ELR (cell line): ENCODE measurements around the gene VWA5B1.

Experiments
- DNase-seq: peaks from one replicate; pipeline ENCODE4 v3.0.0-alpha.2; 2015; ENCODE audit warnings: low read depth

Gene VWA5B1

DNA sequence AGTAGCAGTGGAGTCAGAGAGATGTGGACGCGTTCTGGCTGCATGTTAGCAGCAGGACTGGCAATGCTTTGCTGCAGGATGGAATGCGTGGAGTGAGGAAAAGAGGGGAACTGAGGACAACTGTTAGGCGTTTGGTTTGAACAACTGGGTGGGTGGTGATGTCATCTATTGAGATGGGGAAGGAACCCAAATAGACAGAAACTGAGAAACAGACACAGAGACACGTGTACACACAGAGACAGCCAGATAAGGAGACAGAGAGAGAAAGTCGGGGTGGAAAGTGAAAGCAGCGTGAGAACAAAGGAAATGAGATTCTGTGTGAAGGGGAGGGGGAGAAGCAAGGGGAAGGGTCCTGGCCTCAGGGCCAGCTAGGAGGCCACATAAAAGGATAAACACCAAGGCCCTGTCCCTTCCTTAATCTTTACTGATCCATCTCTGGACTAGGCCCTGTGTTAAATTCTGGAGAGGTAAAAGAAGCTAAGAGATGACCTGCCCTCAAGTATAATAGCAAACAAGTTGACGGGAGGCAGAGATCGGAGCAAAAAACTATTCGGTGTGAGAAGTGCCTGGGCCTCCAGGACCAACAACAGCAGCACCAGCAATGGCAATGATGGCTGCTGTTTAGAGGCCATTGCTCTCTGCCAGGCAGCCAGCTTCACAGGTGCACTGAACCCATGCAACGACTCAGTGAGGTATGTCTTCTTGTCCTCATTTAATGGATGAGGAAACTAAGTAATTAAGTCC lies 31.6 kb downstream of the VWA5B1 start:
- DNase-seq: no peak

DNA sequence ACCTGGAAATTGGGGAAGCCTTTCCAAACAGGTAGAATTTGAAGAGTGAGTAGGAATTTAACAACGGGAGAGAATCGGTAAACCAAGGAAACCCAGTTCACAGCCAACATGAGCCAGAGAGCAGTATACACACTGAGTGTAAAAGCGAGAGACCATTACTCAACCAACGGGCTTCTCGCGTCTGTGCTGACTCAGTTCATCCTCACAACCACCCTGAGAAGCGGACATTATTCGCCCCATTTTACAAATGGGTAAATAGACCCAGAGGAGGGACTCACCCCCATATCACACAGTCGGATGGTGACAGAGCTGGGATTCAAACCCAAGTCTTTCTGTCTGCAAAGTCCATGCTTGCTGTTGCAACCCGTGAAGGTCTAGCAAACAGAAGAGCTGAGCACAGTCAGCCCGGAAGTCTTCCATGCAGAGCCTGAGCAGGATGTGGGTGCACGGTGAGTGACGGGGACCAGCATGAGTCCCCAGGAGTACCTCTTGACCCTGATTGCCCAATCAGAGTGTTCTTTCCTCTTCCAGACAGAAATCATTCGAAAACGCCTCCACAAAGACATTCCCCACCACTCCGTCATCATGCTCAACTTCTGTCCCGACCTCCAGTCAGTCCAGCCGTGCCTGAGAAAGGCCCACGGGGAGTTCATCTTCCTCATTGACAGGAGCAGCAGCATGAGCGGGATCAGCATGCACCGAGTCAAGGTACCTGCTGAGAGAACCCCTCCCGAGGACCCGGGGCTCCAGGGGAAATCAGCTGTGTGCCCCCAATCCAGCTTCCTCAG lies 32.3 kb downstream of the VWA5B1 start:
- DNase-seq: peak; percentile 61

DNA sequence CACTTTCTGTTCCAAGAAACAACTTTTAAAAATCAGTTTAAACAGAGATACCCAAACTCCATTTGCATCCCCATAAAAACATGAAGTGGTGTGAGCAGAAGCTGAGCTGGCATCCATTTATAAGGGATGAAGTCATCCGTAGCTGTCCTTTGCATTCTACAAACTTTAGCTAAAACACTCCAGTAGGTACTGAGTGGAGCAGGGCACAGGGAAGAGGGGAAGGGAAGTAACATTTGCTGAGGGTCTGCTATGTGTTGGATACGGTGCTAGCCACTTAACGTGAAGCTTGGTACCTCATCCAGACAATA lies 32.9 kb downstream of the VWA5B1 start:
- peak; percentile 6 for DNase-seq

DNA sequence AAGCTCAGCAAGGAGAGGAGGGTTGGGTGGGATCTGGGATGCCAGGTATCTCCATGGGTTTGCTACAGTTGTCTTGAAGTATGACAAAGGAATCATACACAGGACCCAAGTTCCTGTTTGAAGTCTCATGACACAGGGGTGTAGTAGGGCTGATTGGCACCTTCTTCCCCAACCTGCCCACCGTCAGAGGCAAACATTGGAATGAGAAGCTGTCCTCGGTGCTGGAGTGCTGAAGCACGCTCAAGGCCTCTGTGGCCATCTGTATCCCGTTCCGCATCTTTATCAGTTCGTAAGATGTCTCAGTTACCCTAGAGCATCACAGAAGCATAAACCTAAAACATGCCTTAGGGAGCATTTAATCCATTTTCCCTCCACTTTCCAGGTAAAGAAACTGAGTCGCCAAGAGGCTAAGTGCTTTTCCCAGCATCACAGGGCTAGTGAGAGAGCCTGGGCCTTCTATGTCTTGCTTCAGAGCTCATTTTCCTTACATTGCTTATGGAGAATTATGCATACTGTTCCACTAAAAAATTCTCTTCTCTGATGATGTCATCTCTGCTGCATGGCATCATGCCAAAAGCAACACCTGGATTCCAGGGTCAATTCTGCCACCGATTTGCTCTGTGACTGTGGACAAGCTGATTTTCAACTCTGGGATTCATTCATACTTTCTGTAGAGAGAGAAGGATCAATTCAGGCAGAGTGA lies 34.2 kb downstream of the VWA5B1 start:
- DNase-seq: no peak

DNA sequence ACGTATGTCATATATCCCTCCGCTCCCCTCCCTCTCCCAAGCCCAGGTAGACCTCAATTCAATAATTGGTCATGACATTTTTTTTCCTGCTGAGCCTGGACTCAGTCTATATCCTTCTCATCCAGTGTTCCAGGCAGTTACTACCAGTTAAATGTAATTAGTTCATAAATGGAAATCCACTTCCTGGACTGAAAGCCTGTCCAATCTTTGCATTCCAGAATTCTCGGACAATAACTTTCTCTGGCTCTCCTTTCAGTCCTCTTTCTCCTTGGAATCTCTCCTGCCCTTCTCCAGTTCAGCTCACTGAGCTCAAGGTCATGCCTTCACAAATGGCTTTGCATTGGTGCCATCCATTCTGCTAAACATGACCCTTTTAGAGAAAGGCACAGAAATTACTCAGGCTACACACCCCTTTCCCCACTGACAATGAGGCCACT lies 34.8 kb downstream of the VWA5B1 start:
- no peak for DNase-seq

DNA sequence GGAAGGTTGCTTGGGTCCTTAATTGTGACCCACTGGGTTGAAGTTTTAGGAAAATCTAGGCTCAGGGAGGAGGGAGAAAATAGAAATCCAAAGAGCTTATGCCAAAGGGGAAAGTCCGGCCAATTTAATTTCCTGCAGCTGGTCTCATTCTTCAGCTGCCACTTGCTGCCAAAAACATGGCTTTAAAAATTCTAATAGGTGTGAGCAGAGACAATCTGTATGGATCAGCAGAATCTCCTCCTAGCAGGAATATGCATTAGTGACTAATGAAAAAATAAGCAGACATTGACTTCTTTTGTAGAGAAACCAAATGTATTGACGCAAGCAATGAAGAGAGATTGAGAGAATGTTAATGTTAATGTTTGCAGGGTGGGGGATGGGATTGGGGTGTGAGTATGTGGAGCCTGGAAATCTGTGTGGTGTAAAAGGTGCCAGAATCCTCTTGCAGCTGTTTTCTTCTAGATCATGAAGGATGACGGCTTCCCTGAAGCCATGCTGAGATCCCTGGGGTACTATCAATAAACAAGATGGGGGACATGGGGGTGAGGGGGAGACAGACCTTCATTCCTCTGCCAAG lies 35.3 kb downstream of the VWA5B1 start:
- DNase-seq: no peak

DNA sequence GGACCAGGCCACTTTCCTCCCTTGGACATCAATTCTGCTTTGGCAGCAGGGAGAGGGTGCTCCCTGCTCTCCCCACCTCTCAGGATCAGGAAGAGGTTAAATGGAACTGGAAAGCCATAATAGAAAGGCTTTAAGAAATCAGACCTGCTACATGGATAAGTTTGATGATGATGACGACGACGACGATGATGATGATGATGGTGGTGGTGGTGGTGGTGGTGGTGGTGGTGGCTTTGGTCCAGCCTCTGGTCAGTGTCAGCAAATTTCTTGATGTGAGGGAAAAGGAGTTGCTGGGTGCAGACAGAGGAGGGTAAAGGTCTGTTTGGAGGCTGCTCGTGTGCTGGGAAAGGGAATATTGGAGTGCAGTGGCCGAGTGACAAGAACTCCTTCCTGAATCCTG lies 36.8 kb downstream of the VWA5B1 start:
- DNase-seq: no peak

DNA sequence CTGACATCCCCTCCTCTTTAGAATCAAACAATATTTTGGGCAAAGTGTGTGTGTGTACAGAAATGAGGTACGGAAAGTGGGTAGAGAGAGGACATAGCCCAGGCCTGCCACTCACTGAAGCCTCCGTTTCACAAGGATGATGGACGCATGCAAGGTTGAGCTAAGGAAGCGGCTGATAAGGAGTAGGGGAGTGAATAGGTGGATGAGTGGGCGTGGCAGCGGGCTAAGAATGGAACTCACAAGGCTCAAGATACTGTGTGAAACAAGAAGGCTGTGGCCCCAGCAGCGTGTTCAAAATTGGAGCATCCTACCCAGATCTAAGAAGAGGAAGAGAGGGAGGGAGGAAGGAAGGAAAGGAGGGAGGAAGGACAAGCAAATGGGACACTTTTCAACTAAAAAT lies 37.5 kb downstream of the VWA5B1 start:
- DNase-seq: no peak

DNA sequence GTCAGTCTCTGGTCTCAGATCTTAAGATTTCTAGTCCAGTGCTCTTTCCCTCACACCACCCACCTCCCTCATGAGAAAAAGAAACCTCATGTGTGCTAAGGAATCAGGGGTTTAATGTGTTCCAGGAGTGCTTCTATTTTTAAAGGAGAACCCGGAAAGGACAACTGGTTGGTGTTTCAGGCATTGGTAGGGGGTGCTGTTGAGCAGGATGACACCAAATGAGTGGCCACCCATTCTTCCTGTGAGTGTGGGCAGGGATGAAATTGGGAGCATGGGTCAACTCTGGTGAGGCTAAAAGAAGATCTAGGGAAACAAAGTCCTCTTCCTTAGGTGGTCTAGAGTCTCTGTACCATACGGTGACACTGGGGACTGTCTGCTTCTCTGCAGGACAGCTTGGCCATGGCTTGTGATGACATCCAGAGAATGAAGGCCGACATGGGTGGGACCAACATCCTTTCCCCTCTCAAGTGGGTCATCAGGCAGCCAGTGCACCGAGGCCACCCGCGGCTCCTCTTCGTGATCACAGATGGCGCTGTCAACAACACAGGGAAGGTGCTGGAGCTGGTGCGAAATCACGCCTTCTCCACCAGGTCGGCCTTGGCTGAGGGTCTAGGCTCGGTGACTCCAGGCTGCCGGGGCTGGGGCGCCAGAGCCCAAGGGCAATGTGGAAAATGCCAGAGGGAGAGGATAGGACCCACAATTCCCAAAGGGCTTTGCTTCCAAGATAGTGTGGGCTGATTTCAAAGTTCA lies 39.3 kb downstream of the VWA5B1 start:
- DNase-seq: no peak

DNA sequence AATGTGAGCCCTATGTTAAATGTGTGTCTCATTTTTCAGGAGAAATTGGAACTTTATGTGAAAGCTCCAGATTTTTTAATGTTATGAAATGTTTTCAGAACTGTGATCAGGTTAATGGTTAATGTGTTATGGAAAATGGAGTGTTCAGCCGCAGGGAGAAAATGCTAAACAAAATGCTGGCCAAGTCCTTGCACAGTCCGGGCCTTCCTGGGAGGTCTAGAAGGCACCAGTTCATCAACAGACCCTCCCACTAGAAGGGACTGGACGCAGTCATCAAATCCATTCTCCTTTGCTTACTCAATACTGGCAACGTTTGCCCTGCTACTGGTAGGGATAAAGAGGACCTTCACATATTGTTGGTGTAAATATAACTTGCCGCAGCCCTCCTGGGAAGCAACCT lies 43.4 kb downstream of the VWA5B1 start:
- DNase-seq: no peak

DNA sequence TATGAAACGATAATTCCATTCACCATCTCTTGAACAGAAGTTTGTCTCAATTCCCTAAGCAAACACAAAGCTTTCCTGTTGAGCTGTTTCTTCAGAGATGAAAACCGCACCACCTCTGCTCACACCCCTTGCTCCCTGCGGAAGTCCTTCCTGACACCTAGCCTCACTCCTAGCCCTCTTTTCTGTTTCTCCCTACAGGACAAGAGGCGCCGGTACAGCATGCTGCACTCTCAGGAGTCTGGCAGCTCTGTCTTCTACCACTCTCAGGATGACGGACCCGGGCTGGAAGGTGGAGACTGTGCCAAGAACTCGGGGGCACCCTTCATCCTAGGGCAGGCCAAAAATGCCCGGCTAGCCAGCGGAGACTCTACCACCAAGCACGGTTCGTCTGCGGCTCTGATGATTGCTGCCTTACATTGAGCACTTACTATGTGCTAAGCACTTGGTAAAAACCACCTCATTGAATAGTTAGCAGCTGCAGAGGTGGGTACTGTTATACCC lies 45.5 kb downstream of the VWA5B1 start:
- DNase-seq: no peak

DNA sequence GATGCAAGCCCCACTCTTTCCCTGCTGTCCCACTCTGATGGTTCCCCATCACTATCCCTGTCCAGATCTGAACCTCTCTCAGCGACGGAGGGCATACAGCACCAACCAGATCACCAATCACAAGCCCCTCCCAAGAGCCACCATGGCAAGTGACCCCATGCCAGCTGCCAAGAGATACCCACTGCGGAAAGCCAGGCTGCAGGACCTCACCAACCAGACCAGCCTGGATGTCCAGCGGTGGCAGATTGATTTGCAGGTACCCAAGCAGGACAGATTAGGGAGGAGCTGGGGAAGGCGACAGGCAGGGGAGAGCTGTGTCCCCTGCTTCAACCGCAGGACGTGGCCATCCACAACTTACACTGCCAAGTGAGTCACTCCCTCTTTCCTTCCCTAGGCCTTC lies 46.9 kb downstream of the VWA5B1 start:
- DNase-seq: no peak

DNA sequence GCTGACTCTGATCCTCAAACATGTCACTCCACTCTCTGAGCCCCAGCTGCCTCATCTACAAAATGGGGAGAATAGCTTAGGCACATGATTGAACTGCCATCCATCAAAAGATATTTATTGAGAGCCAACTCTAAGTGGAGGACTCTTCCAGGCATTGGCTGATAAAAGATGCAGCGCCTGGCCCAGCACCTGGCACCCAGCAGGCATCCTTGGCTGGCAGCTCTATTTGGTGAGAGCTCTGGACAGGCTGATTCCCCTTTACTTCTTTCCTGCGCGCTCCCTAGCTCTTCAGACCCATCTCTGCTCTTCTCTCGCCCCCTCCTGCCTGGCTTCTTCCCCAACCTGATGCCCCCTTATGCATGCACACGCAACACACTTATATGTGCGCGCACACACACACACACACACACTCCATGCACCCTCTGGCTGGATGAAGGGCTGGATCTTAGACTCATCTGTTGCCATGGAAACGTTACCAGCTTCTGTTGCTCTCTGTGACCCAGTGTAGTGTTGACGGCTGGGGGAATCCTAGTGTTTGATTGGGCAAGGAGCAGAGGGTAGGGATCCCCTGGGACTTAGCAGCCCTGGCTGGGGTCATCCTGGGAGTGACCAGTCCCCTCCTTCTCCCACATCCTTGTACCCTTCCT lies 49.3 kb downstream of the VWA5B1 start:
- DNase-seq: peak; percentile 14

DNA sequence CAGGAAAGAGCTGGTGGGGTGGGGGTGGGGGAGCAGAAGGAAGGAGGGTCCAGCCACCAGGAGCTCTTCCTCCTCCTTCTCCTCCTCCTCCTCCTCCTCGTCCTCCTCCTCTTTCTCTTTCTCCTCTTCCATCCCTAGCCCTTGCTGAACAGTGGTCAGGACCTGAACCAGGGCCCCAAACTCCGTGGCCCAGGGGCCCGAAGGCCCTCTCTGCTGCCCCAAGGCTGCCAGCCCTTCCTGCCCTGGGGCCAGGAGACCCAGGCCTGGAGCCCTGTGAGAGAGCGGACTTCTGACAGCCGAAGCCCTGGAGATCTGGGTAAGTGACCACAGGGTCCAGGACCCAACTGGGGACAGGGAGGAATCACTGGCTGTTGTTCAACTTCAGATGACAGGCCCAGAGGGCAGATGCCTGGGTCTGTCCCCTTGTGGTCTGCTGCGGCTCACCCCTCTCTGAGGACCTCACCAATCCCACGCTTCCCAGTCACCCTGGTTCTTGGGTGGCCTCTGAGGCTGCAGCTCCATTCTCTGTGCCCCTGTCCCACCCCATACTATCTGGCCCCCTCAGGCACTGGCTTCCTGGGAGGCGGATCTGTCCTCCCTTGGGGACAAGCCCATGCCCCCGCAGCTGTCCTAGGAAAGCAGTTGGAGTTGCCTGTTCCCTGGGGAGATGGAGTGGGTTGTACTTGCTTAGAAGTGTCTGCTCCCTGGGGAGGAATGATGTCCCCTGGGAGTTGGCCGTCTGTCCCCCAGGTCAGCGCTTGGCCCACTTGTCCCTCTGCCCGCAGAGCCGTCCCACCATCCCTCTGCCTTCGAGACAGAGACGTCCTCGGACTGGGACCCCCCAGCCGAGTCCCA lies 51.8 kb downstream of the VWA5B1 start:
- no peak for DNase-seq

DNA sequence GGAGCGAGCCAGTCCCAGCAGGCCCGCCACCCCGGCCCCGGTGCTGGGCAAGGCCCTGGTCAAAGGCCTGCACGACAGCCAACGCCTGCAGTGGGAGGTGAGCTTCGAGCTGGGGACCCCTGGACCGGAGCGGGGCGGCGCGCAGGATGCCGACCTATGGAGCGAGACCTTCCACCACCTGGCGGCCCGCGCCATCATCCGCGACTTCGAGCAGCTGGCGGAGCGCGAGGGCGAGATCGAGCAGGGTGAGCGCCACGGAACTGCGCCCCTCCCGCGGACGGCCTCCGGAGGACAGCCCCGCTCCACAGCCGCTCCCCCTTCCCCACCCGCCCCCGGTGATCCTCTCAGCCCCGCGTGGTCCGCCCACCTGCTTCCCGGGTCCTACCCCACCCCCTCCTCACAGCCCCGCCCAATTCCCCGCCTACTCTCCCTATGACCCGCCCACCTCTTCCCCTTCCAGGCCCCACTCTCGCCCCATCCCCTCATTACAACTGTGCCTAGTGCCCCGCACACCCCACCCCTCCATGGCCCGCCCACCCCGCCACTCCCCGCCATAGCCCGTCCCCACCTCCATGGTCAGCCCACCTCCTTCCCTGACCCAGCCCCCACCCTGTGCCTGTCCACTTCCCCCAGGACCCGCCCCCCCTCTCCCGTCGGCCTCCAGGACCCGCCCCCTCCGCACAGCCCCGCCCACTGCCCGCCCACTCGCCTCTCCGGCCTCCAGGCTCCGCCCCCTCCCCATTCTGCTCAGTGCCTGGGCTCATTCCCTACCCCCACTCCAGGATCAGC lies 52.7 kb downstream of the VWA5B1 start:
- DNase-seq: no peak

DNA sequence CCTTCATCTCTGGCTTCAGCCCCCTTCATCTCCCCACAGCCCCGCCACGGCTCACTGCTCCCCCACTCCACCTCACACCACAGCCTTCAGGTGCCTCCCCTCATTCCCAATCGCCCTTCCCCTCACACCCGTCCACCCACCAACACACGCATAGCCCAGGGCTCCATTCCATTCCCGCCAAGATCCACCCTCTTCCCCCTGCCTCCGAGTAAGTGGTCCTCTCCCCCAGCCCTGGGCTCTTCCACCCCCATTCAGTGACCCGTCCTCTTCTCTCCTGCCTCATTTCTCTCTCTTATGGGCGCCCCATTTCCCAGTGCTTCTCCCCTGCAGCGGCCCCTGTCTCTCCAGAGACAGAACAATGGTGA lies 53.2 kb downstream of the VWA5B1 start:
- no peak for DNase-seq

DNA sequence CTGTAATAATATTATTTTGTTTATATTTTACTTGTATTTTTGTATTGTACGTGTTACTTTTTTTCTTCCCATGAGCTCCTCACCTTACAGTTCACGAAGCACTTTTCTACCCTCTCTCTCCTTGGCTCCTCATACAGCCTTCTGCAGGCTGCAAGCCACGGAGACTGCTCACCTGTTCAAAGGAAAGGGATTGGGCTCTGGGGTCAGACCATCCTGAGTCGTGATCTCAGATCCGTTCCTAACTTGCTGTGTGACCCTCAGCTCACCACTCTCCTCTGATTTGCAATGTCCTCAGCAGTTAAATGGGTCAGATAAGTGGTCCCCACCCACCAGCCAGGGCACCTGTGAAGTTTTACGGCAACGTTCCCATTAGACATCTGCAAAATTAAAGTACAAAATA lies 54.1 kb downstream of the VWA5B1 start:
- no peak for DNase-seq

DNA sequence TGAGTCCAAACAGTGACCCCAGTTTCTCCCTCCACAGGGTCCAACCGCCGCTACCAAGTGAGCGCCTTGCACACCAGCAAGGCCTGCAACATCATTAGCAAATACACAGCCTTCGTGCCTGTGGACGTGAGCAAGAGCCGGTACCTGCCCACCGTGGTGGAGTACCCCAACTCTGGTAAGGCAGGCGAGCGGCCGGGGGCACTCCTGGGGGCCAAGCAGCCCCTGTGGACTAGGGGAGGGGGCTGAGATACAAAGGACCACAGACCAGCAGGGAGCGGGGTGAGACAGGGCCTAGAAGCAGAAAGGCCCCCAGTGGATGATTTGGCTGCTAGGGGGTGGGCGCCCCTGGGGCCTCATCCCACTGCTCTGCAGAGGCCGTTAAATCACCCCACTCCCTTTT lies 54.7 kb downstream of the VWA5B1 start:
- DNase-seq: no peak

DNA sequence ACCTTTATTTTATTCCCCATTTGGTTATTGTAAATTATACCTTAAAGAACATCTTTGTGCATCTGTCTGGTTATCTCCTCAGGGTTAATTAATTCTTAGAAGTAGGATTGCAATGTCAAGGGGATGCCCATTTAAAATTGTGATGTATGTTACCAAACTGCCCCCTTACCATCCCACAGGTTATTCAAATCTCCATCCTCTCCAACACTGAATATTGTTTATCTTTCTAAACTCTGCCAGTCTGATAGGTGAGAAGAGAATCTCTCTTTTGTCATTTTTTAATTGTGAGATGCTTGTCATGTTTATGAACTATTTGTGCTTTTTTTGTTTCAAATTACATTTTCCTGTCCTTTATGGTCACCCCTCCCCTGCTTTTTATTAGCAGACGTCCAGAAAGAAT lies 55.8 kb downstream of the VWA5B1 start:
- DNase-seq: no peak

DNA sequence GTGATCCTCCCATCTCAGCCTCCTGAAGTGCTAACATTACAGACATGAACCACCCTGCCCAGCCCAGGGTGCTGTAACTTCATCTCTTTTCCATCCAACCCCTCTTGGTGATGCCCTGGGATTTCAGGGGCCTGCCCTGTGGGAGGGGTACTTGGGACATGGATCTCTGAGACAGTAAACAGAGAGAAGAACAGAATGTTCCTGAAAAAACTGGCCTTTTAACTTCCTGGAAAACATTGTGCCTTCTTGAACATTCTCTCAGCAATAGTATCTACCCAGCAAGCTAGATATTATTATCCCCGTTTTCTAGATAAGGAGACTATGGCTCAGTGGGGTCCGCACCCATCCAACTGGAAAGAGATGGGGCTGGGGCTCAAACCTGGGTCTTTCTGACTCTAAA lies 57.0 kb downstream of the VWA5B1 start:
- no peak for DNase-seq
